Activated CD8-positive, alpha-beta T cell treated with anti-CD3 and anti-CD28 coated beads, Interleukin-2, amount 10 ng/mL, durations not matched to agents 7 days and 5 days (primary cell): ENCODE data around the gene STIM1. TPM values are rescaled to one million over a fixed set of nuclear protein-coding genes. Genes with fewer than 3 reads are reported as not detected.
"Not testable (repeated sequence)": the region's sequence is repeated elsewhere in the genome, so short reads cannot be mapped to it uniquely, and the experiment has no call there.

Experiments
- ATAC-seq: fragments of 150-1000 bp; cut with Tn5 transposase; one replicate; pipeline ENCODE4 v1.10.0; 2021; ENCODE audit warnings: moderate library complexity
- CTCF ChIA-PET: fragments of 350-600 bp; sonication (Branson Sonifier 250); formaldehyde crosslinking; loops from one replicate; lab custom pipeline; 2021; ENCODE audit warnings: antibody characterized with exemption; lab: Charles Lee
- POLR2A ChIA-PET: fragments of 350-600 bp; sonication (Branson Sonifier 250); formaldehyde crosslinking; loops from one replicate; lab custom pipeline; 2021; ENCODE audit warnings: antibody characterized with exemption; lab: Charles Lee
- DNase-seq: peaks from one replicate; pipeline ENCODE4 v3.0.0-alpha.2; 2020
- H3K27ac Mint-ChIP-seq: one replicate; pipeline ENCODE4 v1.8.0; 2021; ENCODE audit warnings: mild to moderate bottlenecking, mixed read lengths
- H3K27me3 Mint-ChIP-seq: one replicate; pipeline ENCODE4 v1.8.0; 2021; ENCODE audit warnings: low read depth, mixed read lengths
- H3K36me3 Mint-ChIP-seq: one replicate; pipeline ENCODE4 v1.8.0; 2021; ENCODE audit warnings: low read depth, mixed read lengths
- H3K4me1 Mint-ChIP-seq: one replicate; pipeline ENCODE4 v1.8.0; 2021; ENCODE audit warnings: low read depth, mixed read lengths
- H3K4me3 Mint-ChIP-seq: one replicate; pipeline ENCODE4 v1.8.0; 2021; ENCODE audit warnings: mild to moderate bottlenecking, mixed read lengths
- H3K9me3 Mint-ChIP-seq: one replicate; pipeline ENCODE4 v1.8.0; 2022; ENCODE audit warnings: mixed read lengths; ENCODE audit not compliant: insufficient read depth
- total RNA-seq, 2 experiments: library from RNA; stranded (reverse); gene quantifications; one replicate each; pipeline ENCODE4 v1.2.3, GENCODE V29; 2021

STIM1 gene
- total RNA-seq, 2 experiments from 2014 or later, result 97.3 to 104 TPM

- POLR2A ChIA-PET, result interaction anchor here (0.6 to 1.2 kb wide), 2 partner anchors 18 to 187 kb away, joined by 3 read pairs; no protein-coding TSS in a partner anchor
- DNase-seq (no peak), ATAC-seq (no peak)
- Mint-ChIP-seq H3K4me3 (no peak overlapping the region), H3K27me3 (no peaks in the 10 kb centered on the region), H3K27ac (no peak overlapping the region), H3K4me1 (peaks cover 16% of the 10 kb centered on the region), H3K9me3 (no peaks in the 10 kb centered on the region), H3K36me3 (peaks cover 20% of the 10 kb centered on the region)
- CTCF ChIA-PET, result interaction anchor here (0.5 to 2.2 kb wide), 7 partner anchors 17 to 359 kb away, joined by 3 to 10 read pairs (median 3); partner anchors contain the start of gene STIM1
These were observed 186.4 kb downstream of the STIM1 start for GRCh38 chr11:4041731-4042391.

GRCh38 chr11:4044976-4045646 lies 189.6 kb downstream of the STIM1 start:
- Mint-ChIP-seq H3K27ac (no peak overlapping the region), H3K9me3 (no peaks in the 10 kb centered on the region), H3K27me3 (no peaks in the 10 kb centered on the region), H3K4me3 (no peak overlapping the region), H3K4me1 (peaks cover 16% of the 10 kb centered on the region), H3K36me3 (peaks cover 22% of the 10 kb centered on the region)
- DNase-seq, result no peak
- ChIA-PET CTCF (interaction anchor here (1.3 to 2.1 kb wide), 5 partner anchors 27 to 203 kb away, joined by 4 to 7 read pairs (median 6); partner anchors contain the start of gene STIM1), POLR2A (interaction anchor here (0.7 to 0.9 kb wide), 2 partner anchors 118 to 339 kb away, joined by 3 to 4 read pairs; no protein-coding TSS in a partner anchor)
- ATAC-seq, result no peak

GRCh38 chr11:4048340-4048739 lies 192.9 kb downstream of the STIM1 start:
- DNase-seq, result no peak
- no peak for ATAC-seq
- Mint-ChIP-seq H3K27ac (no peak overlapping the region), H3K27me3 (no peaks in the 10 kb centered on the region), H3K4me3 (no peak overlapping the region), H3K36me3 (peaks cover 43% of the 10 kb centered on the region), H3K9me3 (no peaks in the 10 kb centered on the region), H3K4me1 (peaks cover 10% of the 10 kb centered on the region)
- ChIA-PET CTCF (interaction anchor here (1.8 kb wide), 1 partner anchor 199 kb away, joined by 4 read pairs; no protein-coding TSS in a partner anchor), POLR2A (no interaction called here)

GRCh38 chr11:4049006-4049405 lies 193.5 kb downstream of the STIM1 start:
- no peak overlapping the region for H3K27ac Mint-ChIP-seq
- ChIA-PET CTCF (interaction anchor here (0.7 to 1.8 kb wide), 4 partner anchors 23 to 200 kb away, joined by 3 to 7 read pairs (median 4); partner anchors contain the start of gene STIM1), POLR2A (no interaction called here)
- H3K4me1 Mint-ChIP-seq, result peaks cover 10% of the 10 kb centered on the region
- H3K4me3 Mint-ChIP-seq, result no peak overlapping the region
- ATAC-seq (no peak), DNase-seq (no peak)
- H3K36me3 Mint-ChIP-seq, result peaks cover 43% of the 10 kb centered on the region
- H3K9me3 Mint-ChIP-seq, result no peaks in the 10 kb centered on the region
- H3K27me3 Mint-ChIP-seq, result no peaks in the 10 kb centered on the region

- ChIA-PET CTCF (interaction anchor here (1.5 kb wide), 1 partner anchor 22 kb away, joined by 7 read pairs; no protein-coding TSS in a partner anchor), POLR2A (no interaction called here)
- H3K4me1 Mint-ChIP-seq, result peaks cover 4% of the 10 kb centered on the region
- no peak overlapping the region for H3K27ac Mint-ChIP-seq
- no peaks in the 10 kb centered on the region for H3K27me3 Mint-ChIP-seq
- H3K4me3 Mint-ChIP-seq, result no peak overlapping the region
- no peak for DNase-seq
- ATAC-seq, result no peak
- no peaks in the 10 kb centered on the region for H3K9me3 Mint-ChIP-seq
- peaks cover 43% of the 10 kb centered on the region for H3K36me3 Mint-ChIP-seq
These were observed 194.7 kb downstream of the STIM1 start for GRCh38 chr11:4050138-4050537.

GRCh38 chr11:4053200-4053599 lies 197.7 kb downstream of the STIM1 start:
- DNase-seq, H3K4me3 Mint-ChIP-seq, H3K27me3 Mint-ChIP-seq, POLR2A ChIA-PET, H3K27ac Mint-ChIP-seq, CTCF ChIA-PET, H3K9me3 Mint-ChIP-seq, ATAC-seq: not testable (repeated sequence)
- H3K4me1 Mint-ChIP-seq, result peaks cover 15% of the 10 kb centered on the region
- H3K36me3 Mint-ChIP-seq, result peaks cover 53% of the 10 kb centered on the region

- H3K36me3 Mint-ChIP-seq, result peaks cover 58% of the 10 kb centered on the region
- DNase-seq, result no peak
- H3K4me1 Mint-ChIP-seq, result peaks cover 18% of the 10 kb centered on the region
- no peak overlapping the region for H3K4me3 Mint-ChIP-seq
- no peak for ATAC-seq
- no peaks in the 10 kb centered on the region for H3K27me3 Mint-ChIP-seq
- H3K27ac Mint-ChIP-seq, result no peak overlapping the region
- ChIA-PET CTCF (interaction anchor here (0.9 to 2.4 kb wide), 3 partner anchors 14 to 199 kb away, joined by 3 to 6 read pairs (median 5); partner anchors contain the start of gene STIM1), POLR2A (no interaction called here)
- H3K9me3 Mint-ChIP-seq, result no peaks in the 10 kb centered on the region
These were observed 199.2 kb downstream of the STIM1 start for GRCh38 chr11:4054643-4055042.

GRCh38 chr11:4059424-4059823 lies 204.0 kb downstream of the STIM1 start:
- peaks cover 28% of the 10 kb centered on the region for H3K4me1 Mint-ChIP-seq
- ATAC-seq (no peak), DNase-seq (no peak)
- POLR2A ChIA-PET, result interaction anchor here (1.1 kb wide), 1 partner anchor 18 kb away, joined by 3 read pairs; no protein-coding TSS in a partner anchor
- CTCF ChIA-PET, result interaction anchor here (0.9 to 4.2 kb wide), 3 partner anchors 10 to 205 kb away, joined by 4 to 32 read pairs (median 6); no protein-coding TSS in a partner anchor
- no peak overlapping the region for H3K4me3 Mint-ChIP-seq
- H3K9me3 Mint-ChIP-seq, result no peaks in the 10 kb centered on the region
- no peaks in the 10 kb centered on the region for H3K27me3 Mint-ChIP-seq
- H3K27ac Mint-ChIP-seq, result no peak overlapping the region
- H3K36me3 Mint-ChIP-seq, result peaks cover 62% of the 10 kb centered on the region

- ChIA-PET POLR2A (interaction anchor here (0.8 to 1.1 kb wide), 3 partner anchors 19 to 225 kb away, joined by 3 read pairs; no protein-coding TSS in a partner anchor), CTCF (interaction anchor here (0.9 to 4.2 kb wide), 8 partner anchors 9 to 251 kb away, joined by 3 to 32 read pairs (median 5); partner anchors contain the start of gene STIM1)
- DNase-seq (no peak), ATAC-seq (no peak)
- peaks cover 38% of the 10 kb centered on the region for H3K4me1 Mint-ChIP-seq
- no peak overlapping the region for H3K27ac Mint-ChIP-seq
- H3K27me3 Mint-ChIP-seq, result no peaks in the 10 kb centered on the region
- no peak overlapping the region for H3K4me3 Mint-ChIP-seq
- no peaks in the 10 kb centered on the region for H3K9me3 Mint-ChIP-seq
- peaks cover 60% of the 10 kb centered on the region for H3K36me3 Mint-ChIP-seq
These were observed 204.9 kb downstream of the STIM1 start for GRCh38 chr11:4060182-4060923.

GRCh38 chr11:4061700-4062099 lies 206.2 kb downstream of the STIM1 start:
- no peaks in the 10 kb centered on the region for H3K9me3 Mint-ChIP-seq
- no peak overlapping the region for H3K4me3 Mint-ChIP-seq
- POLR2A ChIA-PET, result no interaction called here
- peaks cover 59% of the 10 kb centered on the region for H3K36me3 Mint-ChIP-seq
- H3K27ac Mint-ChIP-seq, result no peak overlapping the region
- ATAC-seq (no peak), DNase-seq (no peak)
- H3K4me1 Mint-ChIP-seq, result peaks cover 47% of the 10 kb centered on the region
- H3K27me3 Mint-ChIP-seq, result no peaks in the 10 kb centered on the region
- CTCF ChIA-PET, result interaction anchor here (1.5 to 1.8 kb wide), 2 partner anchors 11 to 207 kb away, joined by 8 to 17 read pairs; partner anchors contain the start of gene STIM1

GRCh38 chr11:4063348-4063747 lies 207.9 kb downstream of the STIM1 start:
- POLR2A ChIA-PET, result no interaction called here
- Mint-ChIP-seq H3K9me3 (no peaks in the 10 kb centered on the region), H3K27ac (no peak overlapping the region), H3K4me1 (peaks cover 46% of the 10 kb centered on the region), H3K36me3 (peaks cover 57% of the 10 kb centered on the region), H3K27me3 (no peaks in the 10 kb centered on the region), H3K4me3 (no peak overlapping the region)
- no peak for ATAC-seq
- DNase-seq, result no peak
- CTCF ChIA-PET, result interaction anchor here (0.8 to 13.4 kb wide), 5 partner anchors 10 to 222 kb away, joined by 3 to 630 read pairs (median 6); partner anchors contain the start of genes RHOG and STIM1
